GM12878 (cell line): ENCODE measurements around the gene PRF1. TPM values are rescaled to one million over a fixed set of nuclear protein-coding genes. Genes with fewer than 3 reads are reported as not detected.

Experiments used
- ATAC-seq: fragments of 200-7000 bp; cut with Tn5 transposase; 3 replicates; pipeline ENCODE4 v1.9.1; 2020; ENCODE audit warnings: mild to moderate bottlenecking, moderate library complexity
- BruUV-seq: library from RNA; stranded (reverse); fragments of 400-500 nt; replicated peaks from 2 replicates; lab custom pipeline; 2021; lab: Mats Ljungman, UMichigan
- CTCF ChIA-PET: fragments of 300-600 bp; sonication (Branson Sonifier 250); formaldehyde crosslinking; extraction: SDS; loops from one replicate; lab custom pipeline; 2021; ENCODE audit warnings: inconsistent platforms; lab: Yijun Ruan, JAX
- POLR2A ChIA-PET: fragments of 350-600 bp; formaldehyde crosslinking; extraction: SDS; loops from one replicate; lab custom pipeline; 2021; ENCODE audit warnings: inconsistent platforms; lab: Charles Lee
- RAD21 ChIA-PET: fragments of 300-600 bp; sonication (Branson Sonifier 250); formaldehyde crosslinking; loops from one replicate; lab custom pipeline; 2023; ENCODE audit warnings: antibody characterized with exemption; ENCODE audit not compliant: unreplicated experiment; lab: Charles Lee
- SMC1A ChIA-PET: fragments of 300-600 bp; sonication (Branson Sonifier 250); formaldehyde crosslinking; loops from one replicate; lab custom pipeline; 2023; ENCODE audit not compliant: unreplicated experiment, uncharacterized antibody; lab: Charles Lee
- DNase-seq: peaks from one replicate; pipeline ENCODE4 v3.0.0-alpha.2; 2011; ENCODE audit warnings: low read depth, low spot score
- FAIRE-seq: peaks from 3 replicates; lab custom pipeline; 2011; peaks lifted over from hg19 to GRCh38; lab: Jason Lieb, UNC
- H2AFZ ChIP-seq: 2 replicates; pipeline ENCODE4 v1.6.0; 2011; ENCODE audit warnings: low read depth, low read length, control low read depth; ENCODE audit not compliant: control insufficient read depth
- H3K27ac ChIP-seq: 2 replicates; pipeline ENCODE4 v1.5.1; 2011; ENCODE audit warnings: control low read depth; ENCODE audit not compliant: control insufficient read depth, insufficient read depth
- H3K27me3 ChIP-seq, 2 experiments: replicated peaks in 1 of 2; 2 replicates each; pipeline versions ENCODE4 v1.6.0 to v1.6.1; 2011; ENCODE audit warnings: low read length in 1 of 2; ENCODE audit not compliant: control insufficient read depth in 2 of 2, insufficient read depth in 2 of 2
- H3K36me3 ChIP-seq, 2 experiments: 2 replicates each; pipeline ENCODE4 v1.5.1; 2011; ENCODE audit warnings: low read length in 1 of 2; ENCODE audit not compliant: control insufficient read depth in 2 of 2, insufficient read depth in 2 of 2
- H3K4me1 ChIP-seq: 2 replicates; pipeline ENCODE4 v1.6.1; 2011; ENCODE audit warnings: mild to moderate bottlenecking, low read length, moderate library complexity, mixed read lengths; ENCODE audit not compliant: control insufficient read depth, insufficient read depth
- H3K4me2 ChIP-seq: 2 replicates; pipeline ENCODE4 v1.6.0; 2011; ENCODE audit warnings: control low read depth; ENCODE audit not compliant: control insufficient read depth, insufficient read depth
- H3K4me3 ChIP-seq: fragments of 200-600 bp; sonication (generic); 2 replicates; pipeline ENCODE4 v1.5.1; 2016
- H3K79me2 ChIP-seq: 2 replicates; pipeline ENCODE4 v1.6.0; 2011; ENCODE audit warnings: low read length; ENCODE audit not compliant: control insufficient read depth, insufficient read depth
- H3K9ac ChIP-seq: 2 replicates; pipeline ENCODE4 v1.8.0; 2011; ENCODE audit warnings: low read length, control low read depth, mixed read lengths; ENCODE audit not compliant: control insufficient read depth, insufficient read depth
- H3K9me3 ChIP-seq: replicated peaks from 3 replicates; pipeline ENCODE4 v1.5.1; 2011; ENCODE audit warnings: mild to moderate bottlenecking, low read length; ENCODE audit not compliant: control insufficient read depth, insufficient read depth
- H4K20me1 ChIP-seq: 2 replicates; pipeline ENCODE4 v1.6.0; 2011; ENCODE audit not compliant: control insufficient read depth, insufficient read depth
- BRCA1 ChIP-seq: IDR thresholded peaks from 2 replicates; pipeline ENCODE4 v1.6.1; 2011; ENCODE audit warnings: low read depth, low read length, improper control_type of control experiment
- CBFB ChIP-seq: IDR thresholded peaks from 2 replicates; pipeline ENCODE4 v1.6.1; 2016; ENCODE audit warnings: antibody characterized with exemption, low read depth
- CREM ChIP-seq: IDR thresholded peaks from 2 replicates; pipeline ENCODE4 v1.6.1; 2014; ENCODE audit warnings: antibody characterized with exemption, low read depth
- FOXK2 ChIP-seq: fragments of 450-650 bp; IDR thresholded peaks from 2 replicates; pipeline ENCODE4 v1.6.1; 2017; ENCODE audit warnings: mild to moderate bottlenecking, moderate library complexity
- IKZF2 ChIP-seq, 2 experiments: fragments of 450-650 bp; IDR thresholded peaks; 2 replicates each; pipeline ENCODE4 v1.6.1; 2017; ENCODE audit warnings: mild to moderate bottlenecking in 2 of 2, moderate library complexity in 2 of 2
- IRF4 ChIP-seq: IDR thresholded peaks from 2 replicates; pipeline ENCODE4 v1.6.1; 2011; ENCODE audit warnings: low read depth, low read length
- JUND ChIP-seq: IDR thresholded peaks from 2 replicates; pipeline ENCODE4 v1.6.1; 2012; ENCODE audit warnings: low read depth, mild to moderate bottlenecking, low read length, improper control_type of control experiment, moderate library complexity
- RCOR1 ChIP-seq: conservative IDR thresholded peaks from 2 replicates; pipeline ENCODE4 v1.6.1; 2012; ENCODE audit warnings: low read depth, low read length, improper control_type of control experiment
- SMAD1 ChIP-seq: fragments of 450-650 bp; IDR thresholded peaks from 2 replicates; pipeline ENCODE4 v1.6.1; 2018; ENCODE audit warnings: mild to moderate bottlenecking, low read depth; ENCODE audit not compliant: partially characterized antibody
- TBL1XR1 ChIP-seq: IDR thresholded peaks from 2 replicates; pipeline ENCODE4 v1.6.1; 2012; ENCODE audit warnings: low read depth, low read length, improper control_type of control experiment
- WRNIP1 ChIP-seq: IDR thresholded peaks from 2 replicates; pipeline ENCODE4 v1.6.1; 2011; ENCODE audit warnings: low read depth, low read length, improper control_type of control experiment, borderline replicate concordance
- ZBTB11 ChIP-seq: fragments of 450-650 bp; formaldehyde crosslinking; IDR thresholded peaks from 2 replicates; pipeline ENCODE4 v1.5.0; 2022; ENCODE audit warnings: mild to moderate bottlenecking, missing genetic modification characterization
- ZBTB33 ChIP-seq: fragments of 450-650 bp; IDR thresholded peaks from 2 replicates; pipeline ENCODE4 v1.6.1; 2017; ENCODE audit warnings: mild to moderate bottlenecking
- ZNF24 ChIP-seq: fragments of 450-650 bp; IDR thresholded peaks from 2 replicates; pipeline ENCODE4 v1.6.1; 2017; ENCODE audit warnings: antibody characterized with exemption, mild to moderate bottlenecking
- ZSCAN29 ChIP-seq: fragments of 450-650 bp; IDR thresholded peaks from 2 replicates; pipeline ENCODE4 v1.6.1; 2017; ENCODE audit warnings: mild to moderate bottlenecking, moderate library complexity
- WGBS: methylation state at CpG from one replicate; pipeline ENCODE4 v1.1.6; 2016; ENCODE audit warnings: low lambda C conversion rate; ENCODE audit not compliant: insufficient replicate concordance, insufficient coverage; ENCODE audit errors: missing lambda C conversion rate; 5-methylcytosine and 5-hydroxymethylcytosine counted together
- in situ Hi-C: fragments of 300-500 bp; cut with MboI; formaldehyde crosslinking; loops from 9 replicates; pipeline ENCODE4 v1.14.3; 2018; ENCODE audit warnings: mixed read lengths
- intact Hi-C: fragments of 100-400 bp; cut with micrococcal nuclease; formaldehyde crosslinking; loops from one replicate; pipeline ENCODE4 v1.14.2; 2022; ENCODE audit not compliant: unreplicated experiment
- polyA plus RNA-seq, 11 experiments: library from polyadenylated mRNA; depleted of rRNA in 4 of 11; unstranded in 6 of 11; stranded (reverse) in 5 of 11; fragments of >200 nt; fragmentation: Nextera tagmentation in 4 of 11; fragmentation: Illumina TruSeq in 1 of 11; extraction: Ambion mirVana in 4 of 11; extraction: Trizol in 1 of 11; gene quantifications; 1 replicate in 1 of 11; 2 replicates in 10 of 11; pipeline versions ENCODE4 v1.2.1 to v1.2.3, GENCODE V29; 2011 to 2016; ENCODE audit warnings: inconsistent platforms in 2 of 11, missing spikeins in 2 of 11, low read depth in 1 of 11
- total RNA-seq, 4 experiments: library from RNA; depleted of rRNA in 3 of 4; stranded (reverse); fragments of >200 nt in 3 of 4; fragmentation: Illumina TruSeq in 1 of 4; extraction: Trizol in 1 of 4; gene quantifications; 2 replicates each; pipeline versions ENCODE4 v1.2.1 to v1.2.3, GENCODE V29; 2013 to 2021

The PRF1 gene
- total and polyA plus RNA-seq, 10 of the 15 experiments (the other 5 are each of a cell fraction or from before 2014, with no cell fraction given) = 0.84 to 15.7 (median 1.3) TPM

GRCh38 chr10:70571636-70572439, 30.7 kb downstream of the PRF1 start:
- ATAC-seq = no peak
- no peak overlapping the region for H3K27ac ChIP-seq
- 70% methylated on average over 16 of the region's 16 CpGs for WGBS
- H3K9me3 ChIP-seq = no peaks in the 10 kb centered on the region
- no peak overlapping the region for H3K4me3 ChIP-seq
- no TSS peak for BruUV-seq
- no peak for DNase-seq
- no peak overlapping the region for H3K4me2 ChIP-seq
- FAIRE-seq = no peak
- H3K27me3 ChIP-seq = no peaks in the 10 kb centered on the region
- in situ Hi-C loops (no loop called here), intact Hi-C loops (no loop called here)
- ChIA-PET RAD21 (interaction anchor here (0.7 kb wide), 1 partner anchor 14 kb away, joined by 3 read pairs; no protein-coding TSS in a partner anchor), SMC1A (interaction anchor here (1.4 kb wide), 1 partner anchor 16 kb away, joined by 4 read pairs; no protein-coding TSS in a partner anchor), POLR2A (interaction anchor here (0.9 kb wide), 1 partner anchor 16 kb away, joined by 3 read pairs; no protein-coding TSS in a partner anchor), CTCF (no interaction called here)
- H2AFZ ChIP-seq = no peak overlapping the region
- no peaks in the 10 kb centered on the region for H3K79me2 ChIP-seq
- peaks cover 15% of the 10 kb centered on the region for H3K4me1 ChIP-seq
- H3K9ac ChIP-seq = no peak overlapping the region
- no peaks in the 10 kb centered on the region for H4K20me1 ChIP-seq
- no peaks in the 10 kb centered on the region; a peak in 1 of 4 replicates for H3K36me3 ChIP-seq
- no peak for TF ChIP-seq TBL1XR1
- TF ChIP-seq ZNF24 = no peak
- no peak for TF ChIP-seq CBFB
- TF ChIP-seq IRF4 = no peak
- no peak for TF ChIP-seq RCOR1
- no peak for TF ChIP-seq FOXK2
- TF ChIP-seq SMAD1 = no peak
- no peak for TF ChIP-seq JUND
- no peak for TF ChIP-seq BRCA1
- TF ChIP-seq CREM = no peak
- no peak for TF ChIP-seq IKZF2 (IDR thresholded peaks at IDR 0.05)
- TF ChIP-seq ZSCAN29 = no peak
- TF ChIP-seq ZBTB33 = no peak
- no peak for TF ChIP-seq WRNIP1
- no peak for TF ChIP-seq ZBTB11
